GM12873 (cell line): ENCODE data around the gene CREG2.

Source experiments
- CTCF ChIP-seq: IDR thresholded peaks from 2 replicates; pipeline ENCODE4 v1.5.1; 2012; ENCODE audit warnings: low read depth, mild to moderate bottlenecking, moderate library complexity, low read length, control low read depth; ENCODE audit not compliant: insufficient read depth; ENCODE audit errors: missing control alignments

The CREG2 gene

GRCh38 chr2:101409699-101410098, 22.4 kb upstream of the CREG2 start:
- no peak for TF ChIP-seq CTCF

GRCh38 chr2:101408925-101409324, 21.6 kb upstream of the CREG2 start:
- TF ChIP-seq CTCF, result no peak

- no peak for TF ChIP-seq CTCF
Measured at GRCh38 chr2:101405351-101405899, 18.1 kb upstream of the CREG2 start.

GRCh38 chr2:101403745-101404144, 16.4 kb upstream of the CREG2 start:
- TF ChIP-seq CTCF, result no peak

- TF ChIP-seq CTCF, result no peak
Measured at GRCh38 chr2:101402630-101403029, 15.3 kb upstream of the CREG2 start.

GRCh38 chr2:101401906-101402305, 14.6 kb upstream of the CREG2 start:
- TF ChIP-seq CTCF, result peak; percentile 38

- TF ChIP-seq CTCF, result no peak
Measured at GRCh38 chr2:101401326-101401665, 14.0 kb upstream of the CREG2 start.
